ENCODE measurements around the gene LIN7B.
"Not testable (repeated sequence)": the region's sequence is repeated elsewhere in the genome, so short reads cannot be mapped to it uniquely, and the experiment has no call there.

Gene LIN7B

GRCh38 chr19:49146408-49146770, 32.2 kb downstream of the LIN7B start:
- DNase-seq: not testable (repeated sequence)

GRCh38 chr19:49148044-49148682, 34.0 kb downstream of the LIN7B start:
- no peak for DNase-seq

- DNase-seq: peak; percentile 87
These were observed 34.8 kb downstream of the LIN7B start for GRCh38 chr19:49148784-49149651.

GRCh38 chr19:49149652-49150105, 35.5 kb downstream of the LIN7B start:
- peak; percentile 50 for DNase-seq

GRCh38 chr19:49150106-49150943, 36.2 kb downstream of the LIN7B start:
- peak; percentile 84 for DNase-seq

GRCh38 chr19:49150944-49151243, 36.7 kb downstream of the LIN7B start:
- no peak for DNase-seq

- DNase-seq: peak; percentile 85
These were observed 37.3 kb downstream of the LIN7B start for GRCh38 chr19:49151267-49152118.

- DNase-seq: no peak
These were observed 38.0 kb downstream of the LIN7B start for GRCh38 chr19:49152119-49152550.

- no peak for DNase-seq
These were observed 39.1 kb downstream of the LIN7B start for GRCh38 chr19:49153167-49153809.

GRCh38 chr19:49154279-49154678, 40.1 kb downstream of the LIN7B start:
- DNase-seq: no peak

- DNase-seq: no peak
These were observed 41.0 kb downstream of the LIN7B start, which contains the start of gene HRC for GRCh38 chr19:49155005-49155819. TSS of gene HRC (minus strand) at chr19:49155396. CDS start at chr19:49155237, 159 bp downstream.

GRCh38 chr19:49155820-49156346, 41.7 kb downstream of the LIN7B start:
- no peak for DNase-seq

- peak; percentile 81 for DNase-seq
These were observed 43.5 kb downstream of the LIN7B start, which contains the start of gene TRPM4 for GRCh38 chr19:49157445-49158224. TSS of gene TRPM4 (plus strand) at chr19:49157792. CDS start at chr19:49157867, 75 bp downstream.

GRCh38 chr19:49160450-49161189, 46.5 kb downstream of the LIN7B start:
- DNase-seq: no peak

GRCh38 chr19:49161987-49162386, 47.8 kb downstream of the LIN7B start:
- peak; percentile 54 for DNase-seq

GRCh38 chr19:49165111-49165750, 51.1 kb downstream of the LIN7B start:
- DNase-seq: no peak

- DNase-seq: no peak
These were observed 51.7 kb downstream of the LIN7B start for GRCh38 chr19:49165865-49166301.

GRCh38 chr19:49167857-49168409, 53.8 kb downstream of the LIN7B start:
- DNase-seq: no peak
